Gastroesophageal sphincter (tissue), 4 donors: ENCODE results near the gene AOX1. TPM values are rescaled to one million over a fixed set of nuclear protein-coding genes. Genes with fewer than 3 reads are reported as not detected.
"Not testable (repeated sequence)": the region's sequence is repeated elsewhere in the genome, so short reads cannot be mapped to it uniquely, and the experiment has no call there.

Source experiments
- ATAC-seq: fragments of 150-250 bp; one replicate; pipeline ENCODE4 v1.9.1; 2016; ENCODE audit warnings: mild to moderate bottlenecking, moderate library complexity
- H3K27ac ChIP-seq, 4 donors: fragments of 200-600 bp; sonication (generic) in 3 of 4; 1 replicate in 3 of 4; 2 replicates in 1 of 4; pipeline ENCODE4 v1.5.1; 2016 to 2019
- H3K27me3 ChIP-seq: fragments of 200-600 bp; sonication (generic); one replicate; pipeline ENCODE4 v1.5.1; 2019
- H3K36me3 ChIP-seq, 2 donors: fragments of 200-600 bp; sonication (generic); one replicate each; pipeline ENCODE4 v1.5.1; 2019; ENCODE audit warnings: control low read depth in 1 of 2
- H3K4me1 ChIP-seq, 3 donors: fragments of 200-600 bp; sonication (generic); 1 replicate in 2 of 3; 2 replicates in 1 of 3; pipeline ENCODE4 v1.5.1; 2016 to 2019; ENCODE audit warnings: control low read depth in 2 of 3
- H3K4me3 ChIP-seq, 2 donors: fragments of 200-600 bp; sonication (generic); one replicate each; pipeline ENCODE4 v1.5.1; 2019; ENCODE audit warnings: mild to moderate bottlenecking in 1 of 2, moderate library complexity in 1 of 2
- H3K9me3 ChIP-seq, 3 donors: fragments of 200-600 bp; sonication (generic); one replicate each; pipeline ENCODE4 v1.5.1; 2017 to 2019; ENCODE audit warnings: control low read depth in 2 of 3
- EP300 ChIP-seq: sonication (generic); formaldehyde crosslinking; IDR thresholded peaks from one replicate; pipeline ENCODE4 v1.6.1; 2017; ENCODE audit warnings: antibody characterized with exemption, mild to moderate bottlenecking
- POLR2A ChIP-seq, 2 donors: fragments of 450-650 bp; IDR thresholded peaks; one replicate each; pipeline ENCODE4 v1.6.1; 2017; ENCODE audit warnings: antibody characterized with exemption in 2 of 2, mild to moderate bottlenecking in 2 of 2, moderate library complexity in 1 of 2
- POLR2AphosphoS5 ChIP-seq: sonication (generic); formaldehyde crosslinking; IDR thresholded peaks from one replicate; pipeline ENCODE4 v1.6.1; 2017; ENCODE audit warnings: antibody characterized with exemption
- WGBS, 2 donors: methylation state at CpG; one replicate each; pipeline ENCODE4 v1.1.5; 2018; ENCODE audit warnings: low coverage in 1 of 2; 5-methylcytosine and 5-hydroxymethylcytosine counted together
- total RNA-seq, 4 donors: library from RNA; depleted of rRNA; stranded (reverse); fragments of >200 nt; gene quantifications; one replicate each; pipeline ENCODE4 v1.1.0, GENCODE V29; 2016
- TF ChIP-seq, protein P1 (sequence below), 4 experiments: fragments of 200-600 bp in 2 of 4; fragments of 450-650 bp in 2 of 4; sonication (generic) in 1 of 4; IDR thresholded peaks; one replicate each; pipeline ENCODE4 v1.5.1; 2017 to 2019; ENCODE audit warnings: antibody characterized with exemption in 4 of 4, mild to moderate bottlenecking in 2 of 4, moderate library complexity in 2 of 4

Gene AOX1
- total RNA-seq, 4 donors from 2014 or later: 36.7 to 125 (median 85.6) TPM

DNA sequence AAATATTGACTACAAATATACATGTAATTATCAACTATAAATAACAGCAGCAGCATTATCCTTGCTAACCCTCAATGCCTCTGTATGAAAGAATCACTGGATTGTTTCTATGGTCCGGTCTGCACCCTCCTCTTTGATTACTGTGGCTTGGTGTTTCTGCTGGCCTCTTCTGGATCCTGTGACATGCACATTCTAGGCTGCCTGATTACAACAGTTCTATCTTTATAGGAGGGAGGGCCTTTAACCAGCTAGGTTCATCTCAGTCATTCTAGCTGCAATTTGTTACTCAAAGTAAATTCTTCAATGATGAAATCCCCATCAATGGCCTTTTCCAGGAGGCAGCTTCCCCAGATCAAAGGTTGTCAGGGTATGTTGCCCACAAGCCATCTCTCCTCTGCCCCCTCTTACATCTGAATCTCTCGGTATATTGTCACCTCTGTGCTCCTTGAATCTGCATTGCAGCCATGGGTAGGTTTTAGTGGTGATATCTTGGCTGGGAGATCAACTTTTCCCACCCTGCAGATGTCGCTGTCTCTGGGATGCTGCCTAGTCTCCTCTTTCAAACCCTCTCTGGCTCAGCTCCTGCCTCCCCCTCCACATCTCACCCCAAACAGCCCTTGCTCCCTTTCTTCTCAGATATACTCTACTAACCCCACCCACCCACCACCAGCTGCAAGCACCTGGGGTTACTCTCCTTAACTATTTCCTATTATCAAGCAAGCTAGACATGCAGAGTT is 119.7 kb downstream of the AOX1 start:
- Histone ChIP-seq H3K4me3 (no peak overlapping the region), H3K27ac (no peak overlapping the region), H3K36me3 (no peaks in the 10 kb centered on the region), H3K4me1 (no peaks in the 10 kb centered on the region), H3K27me3 (no peaks in the 10 kb centered on the region), H3K9me3 (no peaks in the 10 kb centered on the region)
- TF ChIP-seq POLR2A (IDR thresholded peaks at IDR 0.05) (no peak), EP300 (no peak), POLR2AphosphoS5 (no peak)
- TF ChIP-seq, protein P1, sequence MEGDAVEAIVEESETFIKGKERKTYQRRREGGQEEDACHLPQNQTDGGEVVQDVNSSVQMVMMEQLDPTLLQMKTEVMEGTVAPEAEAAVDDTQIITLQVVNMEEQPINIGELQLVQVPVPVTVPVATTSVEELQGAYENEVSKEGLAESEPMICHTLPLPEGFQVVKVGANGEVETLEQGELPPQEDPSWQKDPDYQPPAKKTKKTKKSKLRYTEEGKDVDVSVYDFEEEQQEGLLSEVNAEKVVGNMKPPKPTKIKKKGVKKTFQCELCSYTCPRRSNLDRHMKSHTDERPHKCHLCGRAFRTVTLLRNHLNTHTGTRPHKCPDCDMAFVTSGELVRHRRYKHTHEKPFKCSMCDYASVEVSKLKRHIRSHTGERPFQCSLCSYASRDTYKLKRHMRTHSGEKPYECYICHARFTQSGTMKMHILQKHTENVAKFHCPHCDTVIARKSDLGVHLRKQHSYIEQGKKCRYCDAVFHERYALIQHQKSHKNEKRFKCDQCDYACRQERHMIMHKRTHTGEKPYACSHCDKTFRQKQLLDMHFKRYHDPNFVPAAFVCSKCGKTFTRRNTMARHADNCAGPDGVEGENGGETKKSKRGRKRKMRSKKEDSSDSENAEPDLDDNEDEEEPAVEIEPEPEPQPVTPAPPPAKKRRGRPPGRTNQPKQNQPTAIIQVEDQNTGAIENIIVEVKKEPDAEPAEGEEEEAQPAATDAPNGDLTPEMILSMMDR (IDR thresholded peaks at IDR 0.05): no peak
- WGBS, 2 donors: 14 to 44% methylated on average over 1 to 3 of the region's 3 CpGs
- ATAC-seq: no peak

DNA sequence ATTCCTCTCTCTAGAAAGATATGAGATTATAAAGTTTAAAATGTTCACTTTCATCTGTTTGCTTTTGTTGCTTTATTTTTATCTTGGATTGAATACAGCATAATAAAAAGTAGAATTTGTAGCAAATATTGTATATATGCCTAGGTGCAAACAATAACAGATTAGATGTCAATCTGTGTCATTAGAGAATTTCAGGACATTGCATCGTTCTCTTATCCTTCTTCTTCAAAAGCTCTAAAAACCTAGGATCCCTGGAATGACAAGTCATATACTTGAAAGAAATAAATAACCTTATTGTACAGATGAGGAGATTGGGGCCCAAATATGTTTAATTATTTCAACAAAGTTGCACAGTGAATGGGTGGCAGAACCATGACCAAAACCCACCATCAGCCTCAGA is 123.1 kb downstream of the AOX1 start:
- H3K4me3 ChIP-seq: no peak overlapping the region
- WGBS, 2 donors: 83 to 89% methylated on average over 1 of the region's 1 CpG
- ATAC-seq: no peak
- no peaks in the 10 kb centered on the region for H3K36me3 ChIP-seq
- H3K27ac ChIP-seq: no peak overlapping the region
- H3K4me1 ChIP-seq: peaks cover 0 to 8% (median 0%) of the 10 kb centered on the region in 3 donors
- TF ChIP-seq, protein P1 (IDR thresholded peaks at IDR 0.05): no peak
- TF ChIP-seq EP300: no peak
- no peak for TF ChIP-seq POLR2A (IDR thresholded peaks at IDR 0.05)
- no peak for TF ChIP-seq POLR2AphosphoS5
- no peaks in the 10 kb centered on the region for H3K27me3 ChIP-seq
- H3K9me3 ChIP-seq: no peaks in the 10 kb centered on the region

DNA sequence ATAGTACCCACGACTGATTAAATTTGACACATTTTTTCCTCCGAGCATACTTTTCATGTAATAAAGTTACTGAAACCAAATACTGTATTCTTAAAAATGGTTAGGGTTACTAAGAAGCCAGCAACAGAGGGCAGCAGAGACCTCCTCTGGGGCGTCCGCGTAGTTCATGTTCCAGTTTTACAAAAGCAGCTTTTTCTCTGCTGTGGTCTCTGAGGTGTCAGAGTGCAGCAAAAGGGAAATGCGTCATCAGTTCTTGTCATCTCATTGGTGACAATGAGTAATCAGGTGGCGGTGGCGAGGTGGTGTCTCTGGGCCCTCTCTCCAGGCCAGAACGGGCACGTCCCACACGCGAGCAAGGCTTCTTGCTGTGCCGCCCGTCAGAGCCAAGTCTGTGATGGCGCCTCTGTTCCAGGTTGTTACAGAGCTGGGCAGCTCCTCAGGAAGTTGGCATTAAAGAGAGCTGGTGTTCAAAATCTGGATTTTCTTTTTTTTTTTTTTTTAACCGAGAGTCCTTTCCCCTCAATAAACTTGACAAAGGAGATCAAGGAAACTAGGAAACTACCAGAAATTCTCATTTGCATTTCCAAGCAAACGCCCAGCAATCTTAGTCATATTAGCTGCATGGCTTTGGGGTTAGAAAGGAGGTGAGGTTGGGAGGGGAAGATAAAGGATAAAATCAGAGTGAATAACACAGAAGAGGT is 127.3 kb downstream of the AOX1 start:
- Histone ChIP-seq H3K27me3 (no peaks in the 10 kb centered on the region), H3K27ac (peak overlapping the region in 3 of 4 donors; percentile 47 to 71 (median 70))
- peak; percentile 96 for ATAC-seq

DNA sequence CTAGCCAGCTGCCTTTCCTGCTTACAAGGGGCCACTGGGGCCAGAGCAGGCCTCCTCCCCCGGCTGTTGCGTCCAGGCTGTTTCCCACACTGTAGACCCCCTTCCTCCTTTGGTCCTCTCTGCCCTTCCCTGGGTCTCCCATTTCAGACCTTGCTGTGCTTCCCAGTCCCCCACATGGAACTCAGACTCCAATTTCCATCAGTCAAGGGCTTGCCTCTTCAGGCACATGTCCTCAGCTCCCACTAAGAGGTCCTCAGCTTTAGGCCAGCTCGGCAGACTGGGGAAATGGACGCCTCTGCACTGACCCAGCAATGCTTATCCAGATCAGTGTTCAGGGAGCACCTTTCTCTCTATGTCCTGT is 127.9 kb downstream of the AOX1 start:
- Histone ChIP-seq H3K27me3 (no peaks in the 10 kb centered on the region), H3K4me1 (peaks cover 0 to 8% (median 0%) of the 10 kb centered on the region in 3 donors), H3K4me3 (no peak overlapping the region), H3K9me3 (no peaks in the 10 kb centered on the region), H3K36me3 (no peaks in the 10 kb centered on the region), H3K27ac (peak overlapping the region in 2 of 4 donors; percentile 70 to 71)
- TF ChIP-seq POLR2A (IDR thresholded peaks at IDR 0.05): no peak
- TF ChIP-seq, protein P1 (IDR thresholded peaks at IDR 0.05): no peak
- TF ChIP-seq EP300: no peak
- TF ChIP-seq POLR2AphosphoS5: no peak
- WGBS, 2 donors: 100% methylated on average over 2 of the region's 4 CpGs; no CpG with 5 or more reads in 1 of the 2 donors
- no peak for ATAC-seq

More for the DNA sequence above, 127.3 kb downstream of the AOX1 start:
- WGBS, 2 donors: 4 to 5% methylated on average over 16 of the region's 17 CpGs
- no peaks in the 10 kb centered on the region for H3K36me3 ChIP-seq
- no peaks in the 10 kb centered on the region for H3K9me3 ChIP-seq
- H3K4me3 ChIP-seq: peak overlapping the region; percentile 21 to 50
- TF ChIP-seq POLR2AphosphoS5 (peak; percentile 43), POLR2A (IDR thresholded peaks at IDR 0.05) (peak; percentile 36 to 37), EP300 (no peak)
- TF ChIP-seq, protein P1 (IDR thresholded peaks at IDR 0.05): peak; percentile 54 to 87 (median 74)
- H3K4me1 ChIP-seq: peaks cover 0 to 8% (median 0%) of the 10 kb centered on the region in 3 donors

DNA sequence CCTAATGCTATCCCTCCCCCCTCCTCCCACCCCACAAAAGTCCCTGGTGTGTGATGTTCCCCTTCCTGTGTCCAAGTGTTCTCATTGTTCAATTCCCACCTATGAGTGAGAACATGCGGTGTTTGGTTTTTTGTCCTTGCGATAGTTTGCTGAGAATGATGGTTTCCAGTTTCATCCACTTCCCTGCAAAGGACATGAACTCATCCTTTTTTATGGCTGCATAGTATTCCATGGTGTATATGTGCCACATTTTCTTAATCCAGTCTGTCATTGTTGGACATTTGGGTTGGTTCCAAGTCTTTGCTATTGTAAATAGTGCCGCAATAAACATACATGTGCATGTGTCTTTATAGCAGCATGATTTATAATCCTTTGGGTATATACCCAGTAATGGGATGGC is 129.2 kb downstream of the AOX1 start:
- H3K36me3 ChIP-seq, H3K27me3 ChIP-seq, ATAC-seq, H3K27ac ChIP-seq, H3K4me3 ChIP-seq, H3K9me3 ChIP-seq, H3K4me1 ChIP-seq: not testable (repeated sequence)
- WGBS, 2 donors: 94% methylated on average over 2 of the region's 3 CpGs; no CpG with 5 or more reads in 1 of the 2 donors
